GM12875 (cell line): Measurements from ENCODE around the gene ZCCHC7.

Experiments used
- H3K4me3 ChIP-seq: one replicate; pipeline ENCODE4 v1.5.1; 2011; ENCODE audit warnings: low read depth, low read length, control low read depth
- TF ChIP-seq, protein P1 (sequence below): IDR thresholded peaks from 2 replicates; pipeline ENCODE4 v1.5.1; 2011; ENCODE audit warnings: low read depth, mild to moderate bottlenecking, control low read depth, inconsistent platforms, low read length, moderate library complexity, borderline replicate concordance; ENCODE audit not compliant: insufficient read depth

ZCCHC7 gene

GRCh38 chr9:37178742-37179141 is 58.4 kb downstream of the ZCCHC7 start:
- TF ChIP-seq, protein P1, sequence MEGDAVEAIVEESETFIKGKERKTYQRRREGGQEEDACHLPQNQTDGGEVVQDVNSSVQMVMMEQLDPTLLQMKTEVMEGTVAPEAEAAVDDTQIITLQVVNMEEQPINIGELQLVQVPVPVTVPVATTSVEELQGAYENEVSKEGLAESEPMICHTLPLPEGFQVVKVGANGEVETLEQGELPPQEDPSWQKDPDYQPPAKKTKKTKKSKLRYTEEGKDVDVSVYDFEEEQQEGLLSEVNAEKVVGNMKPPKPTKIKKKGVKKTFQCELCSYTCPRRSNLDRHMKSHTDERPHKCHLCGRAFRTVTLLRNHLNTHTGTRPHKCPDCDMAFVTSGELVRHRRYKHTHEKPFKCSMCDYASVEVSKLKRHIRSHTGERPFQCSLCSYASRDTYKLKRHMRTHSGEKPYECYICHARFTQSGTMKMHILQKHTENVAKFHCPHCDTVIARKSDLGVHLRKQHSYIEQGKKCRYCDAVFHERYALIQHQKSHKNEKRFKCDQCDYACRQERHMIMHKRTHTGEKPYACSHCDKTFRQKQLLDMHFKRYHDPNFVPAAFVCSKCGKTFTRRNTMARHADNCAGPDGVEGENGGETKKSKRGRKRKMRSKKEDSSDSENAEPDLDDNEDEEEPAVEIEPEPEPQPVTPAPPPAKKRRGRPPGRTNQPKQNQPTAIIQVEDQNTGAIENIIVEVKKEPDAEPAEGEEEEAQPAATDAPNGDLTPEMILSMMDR = no peak

DNA sequence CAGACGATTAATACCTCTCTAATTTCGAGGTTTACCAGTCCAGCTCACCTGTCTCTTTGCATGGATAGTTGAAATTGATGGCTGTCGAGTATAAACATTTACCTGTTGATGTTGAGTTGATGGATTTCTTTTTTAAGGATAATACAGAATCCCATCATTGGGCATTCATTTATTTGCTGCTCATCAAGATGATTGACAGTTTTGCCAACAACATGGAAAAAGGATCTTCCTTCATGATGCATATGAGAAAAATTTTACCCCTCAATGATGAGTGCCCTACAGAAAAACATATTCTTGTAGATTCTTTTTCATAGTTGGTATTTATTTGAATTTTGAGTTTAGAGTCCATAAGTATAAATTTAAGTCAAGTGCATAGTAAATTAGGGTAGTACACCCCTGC is 59.2 kb downstream of the ZCCHC7 start:
- TF ChIP-seq, protein P1 = no peak
- H3K4me3 ChIP-seq = no peak overlapping the region

More at GRCh38 chr9:37178742-37179141, 58.4 kb downstream of the ZCCHC7 start:
- no peak overlapping the region for H3K4me3 ChIP-seq

DNA sequence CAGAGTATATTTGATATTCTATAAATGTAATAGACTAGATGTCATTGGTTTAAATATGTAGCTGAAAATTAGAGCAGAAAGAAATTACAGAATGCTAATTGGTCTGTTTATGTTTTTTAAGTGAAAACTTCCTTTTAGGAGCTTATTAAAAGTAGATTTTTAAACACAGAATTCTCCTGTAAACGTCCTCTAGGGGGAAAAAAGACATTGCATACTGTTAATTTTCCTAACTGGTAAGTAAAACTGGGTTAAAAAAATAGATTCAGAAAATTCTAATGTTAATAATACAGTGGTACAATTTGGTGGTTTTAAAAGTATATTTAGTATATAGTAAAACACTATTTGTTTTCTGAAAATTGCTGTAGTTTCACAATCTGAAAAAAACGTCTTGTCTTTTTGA is 59.8 kb downstream of the ZCCHC7 start:
- H3K4me3 ChIP-seq = no peak overlapping the region
- TF ChIP-seq, protein P1 = no peak

GRCh38 chr9:37182718-37183117 is 62.3 kb downstream of the ZCCHC7 start:
- TF ChIP-seq, protein P1 = no peak

DNA sequence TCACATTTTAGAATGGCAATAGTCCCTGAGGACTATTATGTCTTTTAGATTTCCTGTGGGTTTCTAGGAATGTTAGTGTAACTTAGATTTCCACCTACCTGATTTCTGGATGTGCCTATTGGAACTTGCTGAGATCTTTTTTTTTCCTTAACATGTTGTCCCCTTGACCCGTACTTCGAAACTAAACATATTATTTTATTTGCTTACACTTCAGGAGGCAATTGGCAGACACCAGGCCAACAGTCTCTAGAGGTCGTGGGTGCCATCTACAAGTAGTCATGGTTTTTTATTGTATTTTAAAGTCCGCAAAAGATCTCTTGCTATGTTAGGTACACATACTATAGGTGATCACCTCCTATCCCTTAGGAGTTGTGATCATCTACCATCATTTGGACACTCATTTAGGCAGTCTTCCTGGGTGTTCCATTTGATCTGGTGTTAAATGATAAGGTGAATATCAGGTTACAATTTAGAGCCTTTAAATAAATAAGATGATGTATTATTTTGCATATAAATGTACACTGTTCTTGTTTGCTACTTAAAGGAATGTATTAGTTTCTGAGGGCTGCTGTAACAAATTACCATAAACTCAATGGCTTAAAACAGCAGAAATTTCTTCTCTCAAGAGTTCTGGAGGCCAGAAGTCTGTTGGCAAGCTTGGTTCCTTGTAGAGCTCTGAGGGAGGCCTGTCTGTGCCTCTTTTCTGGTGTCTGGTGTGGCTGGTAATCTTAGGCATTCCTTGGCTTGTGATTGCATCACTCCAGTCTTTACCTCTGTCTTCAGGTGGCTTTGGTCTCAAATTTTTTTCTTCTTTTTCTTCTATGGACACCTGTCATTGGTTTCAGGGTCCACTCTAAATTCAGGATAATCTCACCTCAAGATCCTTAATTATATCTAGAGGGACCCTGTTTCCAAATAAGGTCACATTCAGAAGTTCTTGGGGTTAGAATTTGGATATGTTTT is 64.8 kb downstream of the ZCCHC7 start:
- H3K4me3 ChIP-seq = no peak overlapping the region
- TF ChIP-seq, protein P1 = no peak

More at GRCh38 chr9:37182718-37183117, 62.3 kb downstream of the ZCCHC7 start:
- no peak overlapping the region for H3K4me3 ChIP-seq

DNA sequence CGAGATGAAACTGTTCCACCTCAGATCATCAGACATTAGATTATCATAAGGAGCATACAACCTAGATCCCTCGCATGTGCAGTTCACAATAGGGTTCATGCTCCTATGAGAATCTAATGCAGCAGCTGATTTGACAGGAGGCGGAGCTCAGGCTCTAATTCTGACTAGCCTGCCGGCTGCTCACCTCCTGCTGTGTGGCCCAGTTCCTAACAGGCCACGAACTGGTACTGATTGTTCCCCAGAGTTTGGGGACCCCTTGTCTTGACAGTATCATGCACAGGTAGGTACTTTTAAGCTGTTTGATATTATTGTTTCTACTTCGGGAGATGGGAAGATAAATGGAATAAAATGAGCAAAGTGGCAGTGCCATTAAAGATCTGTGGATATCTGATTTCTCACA is 66.9 kb downstream of the ZCCHC7 start:
- TF ChIP-seq, protein P1 = no peak
- H3K4me3 ChIP-seq = peak overlapping the region; percentile 26
